SK-N-SH (cell line): Measurements from ENCODE around the gene LAIR2. TPM values are rescaled to one million over a fixed set of nuclear protein-coding genes. Genes with fewer than 3 reads are reported as not detected.

Experiments used
- CTCF ChIA-PET: fragments of 300-600, 350-600 bp; formaldehyde crosslinking; extraction: SDS; loops from one replicate; lab custom pipeline; 2021; lab: Yijun Ruan, JAX
- POLR2A ChIA-PET: fragments of 350-600 bp; sonication (Branson Sonifier 250); formaldehyde crosslinking; extraction: SDS; loops from one replicate; lab custom pipeline; 2020; ENCODE audit warnings: antibody characterized with exemption, inconsistent platforms; lab: Yijun Ruan, JAX
- DNase-seq: peaks from one replicate; pipeline ENCODE4 v3.0.0; 2012
- H2AFZ ChIP-seq: fragments of 200-600 bp; sonication (generic); 2 replicates; pipeline ENCODE4 v1.8.1; 2016; ENCODE audit warnings: antibody characterized with exemption, mild to moderate bottlenecking, low read depth
- H3F3A ChIP-seq: fragments of 200-600 bp; sonication (generic); replicated peaks from 2 replicates; pipeline ENCODE3; 2016; ENCODE audit warnings: antibody characterized with exemption, mild to moderate bottlenecking; ENCODE audit not compliant: insufficient read depth
- H3K27ac ChIP-seq, 2 experiments: fragments of 200-500 bp in 1 of 2; fragments of 200-600 bp in 1 of 2; sonication (Bioruptor generic) in 1 of 2; sonication (generic), shearing (Covaris generic) in 1 of 2; 2 replicates each; pipeline versions ENCODE4 v1.5.1 to v1.6.1; 2014 to 2016; ENCODE audit warnings: low read depth in 2 of 2, inconsistent platforms in 1 of 2, low read length in 1 of 2, mild to moderate bottlenecking in 1 of 2, mixed read lengths in 1 of 2
- H3K27me3 ChIP-seq: fragments of 200-600 bp; sonication (generic), shearing (Covaris generic); 2 replicates; pipeline ENCODE4 v1.6.1; 2016; ENCODE audit warnings: mixed run types; ENCODE audit not compliant: insufficient read depth
- H3K36me3 ChIP-seq, 2 experiments: fragments of 200-500 bp in 1 of 2; fragments of 200-600 bp in 1 of 2; sonication (Bioruptor generic) in 1 of 2; sonication (generic) in 1 of 2; replicated peaks in 1 of 2; 2 replicates each; pipeline versions ENCODE3 to v1.5.1; 2014 to 2016; ENCODE audit warnings: low read length in 1 of 2, mild to moderate bottlenecking in 1 of 2; ENCODE audit not compliant: insufficient read depth in 2 of 2, control insufficient read depth in 1 of 2
- H3K4me1 ChIP-seq, 2 experiments: fragments of 200-500 bp in 1 of 2; fragments of 200-600 bp in 1 of 2; sonication (Bioruptor generic) in 1 of 2; sonication (generic), shearing (Covaris generic) in 1 of 2; 2 replicates each; pipeline versions ENCODE4 v1.5.1 to v1.6.1; 2014 to 2016; ENCODE audit warnings: low read depth in 1 of 2, low read length in 1 of 2, mixed run types in 1 of 2; ENCODE audit not compliant: insufficient read depth in 2 of 2, control insufficient read depth in 1 of 2
- H3K4me2 ChIP-seq: fragments of 200-600 bp; sonication (generic), shearing (Covaris generic); 2 replicates; pipeline ENCODE4 v1.6.1; 2017; ENCODE audit warnings: mixed run types
- H3K4me3 ChIP-seq, 2 experiments: fragments of 200-500 bp in 1 of 2; fragments of 200-600 bp in 1 of 2; sonication (Bioruptor generic) in 1 of 2; sonication (generic), shearing (Covaris generic) in 1 of 2; 2 replicates each; pipeline versions ENCODE4 v1.5.1 to v1.8.1; 2014 to 2016; ENCODE audit warnings: low read depth in 2 of 2, inconsistent platforms in 1 of 2, low read length in 1 of 2, mild to moderate bottlenecking in 1 of 2, mixed read lengths in 1 of 2, moderate library complexity in 1 of 2
- H3K79me2 ChIP-seq: fragments of 200-600 bp; sonication (generic); 2 replicates; pipeline ENCODE4 v1.8.1; 2017; ENCODE audit warnings: mild to moderate bottlenecking; ENCODE audit not compliant: insufficient read depth
- H3K9ac ChIP-seq: fragments of 200-600 bp; sonication (generic); 2 replicates; pipeline ENCODE4 v1.6.1; 2017; ENCODE audit warnings: mixed run types
- H3K9me2 ChIP-seq: fragments of 200-600 bp; sonication (generic); 2 replicates; pipeline ENCODE4 v1.6.1; 2017; ENCODE audit warnings: mixed run types
- H3K9me3 ChIP-seq: fragments of 200-600 bp; sonication (generic); 2 replicates; pipeline ENCODE4 v1.6.1; 2017; ENCODE audit warnings: mixed run types, mild to moderate bottlenecking, moderate library complexity
- H4K20me1 ChIP-seq: fragments of 200-600 bp; sonication (generic); 2 replicates; pipeline ENCODE4 v1.6.1; 2017; ENCODE audit warnings: mild to moderate bottlenecking, mixed run types; ENCODE audit not compliant: insufficient read depth
- ELF1 ChIP-seq: IDR thresholded peaks from 2 replicates; pipeline ENCODE4 v1.4.0; 2012
- EP300 ChIP-seq, 2 experiments: IDR thresholded peaks; 2 replicates each; pipeline versions ENCODE4 v1.4.0 to v1.6.1; 2012; ENCODE audit warnings: borderline replicate concordance in 1 of 2, low read depth in 1 of 2, low read length in 1 of 2
- FOSL2 ChIP-seq: IDR thresholded peaks from 2 replicates; pipeline ENCODE4 v1.4.0; 2012; ENCODE audit warnings: low read depth, mild to moderate bottlenecking, moderate library complexity, borderline replicate concordance
- FOXJ3 ChIP-seq: sonication (generic); formaldehyde crosslinking; IDR thresholded peaks from 2 replicates; pipeline ENCODE4 v1.5.1; 2020; ENCODE audit warnings: mild to moderate bottlenecking, missing genetic modification reagents
- FOXM1 ChIP-seq: IDR thresholded peaks from 2 replicates; pipeline ENCODE4 v1.4.0; 2012; ENCODE audit warnings: low read depth, mild to moderate bottlenecking
- GABPA ChIP-seq: IDR thresholded peaks from 2 replicates; pipeline ENCODE4 v1.4.0; 2012; ENCODE audit warnings: low read depth, mild to moderate bottlenecking
- GATA2 ChIP-seq: sonication (generic); formaldehyde crosslinking; IDR thresholded peaks from 2 replicates; pipeline ENCODE4 v1.5.0; 2020; ENCODE audit warnings: mild to moderate bottlenecking, missing genetic modification reagents
- JUND ChIP-seq: IDR thresholded peaks from 2 replicates; pipeline ENCODE4 v1.4.0; 2012
- MEF2A ChIP-seq: IDR thresholded peaks from 2 replicates; pipeline ENCODE4 v1.4.0; 2012; ENCODE audit warnings: low read depth, borderline replicate concordance
- MXI1 ChIP-seq: IDR thresholded peaks from 2 replicates; pipeline ENCODE4 v1.6.1; 2012; ENCODE audit warnings: mild to moderate bottlenecking, low read depth, low read length, improper control_type of control experiment
- NRF1 ChIP-seq: IDR thresholded peaks from 2 replicates; pipeline ENCODE4 v1.6.1; 2012; ENCODE audit warnings: low read depth, mild to moderate bottlenecking, low read length
- POLR2AphosphoS5 ChIP-seq: IDR thresholded peaks from 2 replicates; pipeline ENCODE4 v1.6.1; 2012; ENCODE audit warnings: low read depth, low read length
- SIN3A ChIP-seq: IDR thresholded peaks from 2 replicates; pipeline ENCODE4 v1.6.1; 2012; ENCODE audit warnings: low read depth, mild to moderate bottlenecking, low read length, moderate library complexity, borderline replicate concordance
- TAF1 ChIP-seq: IDR thresholded peaks from 2 replicates; pipeline ENCODE4 v1.6.1; 2012; ENCODE audit warnings: low read depth, mild to moderate bottlenecking, low read length, moderate library complexity, borderline replicate concordance
- TEAD4 ChIP-seq: IDR thresholded peaks from 2 replicates; pipeline ENCODE4 v1.4.0; 2012; ENCODE audit warnings: mild to moderate bottlenecking, borderline replicate concordance; ENCODE audit not compliant: insufficient read depth
- YY1 ChIP-seq: IDR thresholded peaks from 2 replicates; pipeline ENCODE4 v1.4.0; 2012; ENCODE audit warnings: low read depth, mild to moderate bottlenecking
- WGBS: methylation state at CpG from one replicate; pipeline ENCODE4 v1.1.6; 2017; ENCODE audit warnings: low lambda C conversion rate; 5-methylcytosine and 5-hydroxymethylcytosine counted together
- polyA plus RNA-seq, 3 experiments: library from polyadenylated mRNA; depleted of rRNA; stranded (reverse); fragments of >200 nt; gene quantifications; 2 replicates each; pipeline ENCODE4 v1.2.3, GENCODE V29; 2012
- TF ChIP-seq, protein P1 (sequence below): IDR thresholded peaks from 2 replicates; pipeline ENCODE4; 2012
- TF ChIP-seq, protein P2 (sequence below): fragments of 200-600 bp; sonication (generic); IDR thresholded peaks from 2 replicates; pipeline ENCODE4 v1.6.1; 2017; ENCODE audit warnings: antibody characterized with exemption, mild to moderate bottlenecking, moderate library complexity
- TF ChIP-seq, protein P3 (sequence below): IDR thresholded peaks from 2 replicates; pipeline ENCODE4 v1.4.0; 2012; ENCODE audit warnings: low read depth, borderline replicate concordance

Gene LAIR2
- polyA plus RNA-seq, 1 of the 3 experiments (the other 2 are of a cell fraction): not detected

DNA sequence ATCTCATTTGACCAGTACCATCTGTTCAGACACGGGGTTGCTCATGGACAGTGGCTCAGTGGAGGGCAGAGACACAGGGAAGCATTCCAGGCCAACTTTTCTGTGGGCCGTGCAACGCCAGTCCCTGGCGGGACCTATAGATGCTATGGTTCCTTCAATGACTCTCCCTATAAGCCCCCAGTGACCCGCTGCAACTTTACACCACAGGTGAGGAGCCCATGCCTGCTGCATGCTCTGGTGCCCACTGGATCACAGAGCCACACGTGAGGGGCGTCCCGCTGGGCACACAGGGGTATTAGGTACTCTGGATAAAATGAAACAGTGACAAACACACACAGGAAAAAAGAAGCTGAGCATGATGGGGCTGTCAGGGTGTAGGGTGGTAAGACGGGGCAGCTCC is 34.3 kb downstream of the LAIR2 start (continued):
- no peak for TF ChIP-seq GATA2 (CRISPR knock-in tag)
- TF ChIP-seq MXI1: no peak
- no peak for TF ChIP-seq NRF1
- no peak for TF ChIP-seq YY1
- TF ChIP-seq, protein P1, sequence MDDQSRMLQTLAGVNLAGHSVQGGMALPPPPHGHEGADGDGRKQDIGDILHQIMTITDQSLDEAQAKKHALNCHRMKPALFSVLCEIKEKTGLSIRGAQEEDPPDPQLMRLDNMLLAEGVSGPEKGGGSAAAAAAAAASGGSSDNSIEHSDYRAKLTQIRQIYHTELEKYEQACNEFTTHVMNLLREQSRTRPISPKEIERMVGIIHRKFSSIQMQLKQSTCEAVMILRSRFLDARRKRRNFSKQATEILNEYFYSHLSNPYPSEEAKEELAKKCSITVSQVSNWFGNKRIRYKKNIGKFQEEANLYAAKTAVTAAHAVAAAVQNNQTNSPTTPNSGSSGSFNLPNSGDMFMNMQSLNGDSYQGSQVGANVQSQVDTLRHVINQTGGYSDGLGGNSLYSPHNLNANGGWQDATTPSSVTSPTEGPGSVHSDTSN: no peak
- no peak for TF ChIP-seq ELF1
- TF ChIP-seq JUND: no peak

DNA sequence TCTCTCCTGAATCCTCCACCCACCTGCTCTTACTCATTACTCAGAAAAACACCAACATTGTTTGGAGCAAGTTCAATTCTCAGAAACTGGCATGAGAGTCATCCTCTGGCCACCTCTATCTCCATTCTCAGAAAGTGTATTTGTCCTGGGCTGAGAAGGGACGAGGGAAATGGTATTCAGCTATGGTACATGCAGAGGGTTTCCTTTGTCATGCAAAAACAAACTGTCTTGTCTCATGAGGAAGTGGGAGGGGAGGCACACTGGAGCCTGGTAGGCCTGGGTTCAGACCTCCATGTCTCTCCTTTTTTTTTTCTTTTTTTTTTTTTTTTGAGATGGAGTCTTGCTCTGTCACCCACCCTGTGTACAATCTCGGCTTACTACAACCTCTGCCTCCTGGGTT is 39.1 kb downstream of the LAIR2 start:
- H3K4me2 ChIP-seq: no peak overlapping the region
- no peaks in the 10 kb centered on the region for H3K79me2 ChIP-seq
- H3K27me3 ChIP-seq: peaks cover 23% of the 10 kb centered on the region
- H2AFZ ChIP-seq: no peak overlapping the region
- H3K4me1 ChIP-seq: no peaks in the 10 kb centered on the region
- H3K27ac ChIP-seq: no peak overlapping the region
- DNase-seq: no peak
- no peaks in the 10 kb centered on the region for H4K20me1 ChIP-seq
- TF ChIP-seq MEF2A (no peak), SIN3A (no peak), FOSL2 (no peak), EP300 (IDR thresholded peaks at IDR 0.05; ENCODE audit: borderline replicate concordance in 1 of 2, low read depth in 1 of 2, low read length in 1 of 2) (no peak), YY1 (no peak), GABPA (no peak), TAF1 (no peak), TEAD4 (no peak), FOXM1 (no peak), ELF1 (no peak), FOXJ3 (CRISPR knock-in tag) (no peak), MXI1 (no peak), POLR2AphosphoS5 (no peak), JUND (no peak)
- TF ChIP-seq, protein P2, sequence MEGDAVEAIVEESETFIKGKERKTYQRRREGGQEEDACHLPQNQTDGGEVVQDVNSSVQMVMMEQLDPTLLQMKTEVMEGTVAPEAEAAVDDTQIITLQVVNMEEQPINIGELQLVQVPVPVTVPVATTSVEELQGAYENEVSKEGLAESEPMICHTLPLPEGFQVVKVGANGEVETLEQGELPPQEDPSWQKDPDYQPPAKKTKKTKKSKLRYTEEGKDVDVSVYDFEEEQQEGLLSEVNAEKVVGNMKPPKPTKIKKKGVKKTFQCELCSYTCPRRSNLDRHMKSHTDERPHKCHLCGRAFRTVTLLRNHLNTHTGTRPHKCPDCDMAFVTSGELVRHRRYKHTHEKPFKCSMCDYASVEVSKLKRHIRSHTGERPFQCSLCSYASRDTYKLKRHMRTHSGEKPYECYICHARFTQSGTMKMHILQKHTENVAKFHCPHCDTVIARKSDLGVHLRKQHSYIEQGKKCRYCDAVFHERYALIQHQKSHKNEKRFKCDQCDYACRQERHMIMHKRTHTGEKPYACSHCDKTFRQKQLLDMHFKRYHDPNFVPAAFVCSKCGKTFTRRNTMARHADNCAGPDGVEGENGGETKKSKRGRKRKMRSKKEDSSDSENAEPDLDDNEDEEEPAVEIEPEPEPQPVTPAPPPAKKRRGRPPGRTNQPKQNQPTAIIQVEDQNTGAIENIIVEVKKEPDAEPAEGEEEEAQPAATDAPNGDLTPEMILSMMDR: no peak
- TF ChIP-seq, protein P3, sequence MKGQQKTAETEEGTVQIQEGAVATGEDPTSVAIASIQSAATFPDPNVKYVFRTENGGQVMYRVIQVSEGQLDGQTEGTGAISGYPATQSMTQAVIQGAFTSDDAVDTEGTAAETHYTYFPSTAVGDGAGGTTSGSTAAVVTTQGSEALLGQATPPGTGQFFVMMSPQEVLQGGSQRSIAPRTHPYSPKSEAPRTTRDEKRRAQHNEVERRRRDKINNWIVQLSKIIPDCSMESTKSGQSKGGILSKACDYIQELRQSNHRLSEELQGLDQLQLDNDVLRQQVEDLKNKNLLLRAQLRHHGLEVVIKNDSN: no peak
- no peaks in the 10 kb centered on the region for H3K9me2 ChIP-seq
- H3K9ac ChIP-seq: no peak overlapping the region
- ChIA-PET CTCF (no interaction called here), POLR2A (no interaction called here)
- H3F3A ChIP-seq: no peaks in the 10 kb centered on the region
- WGBS: 0% methylated on average over 2 of the region's 2 CpGs
- no peaks in the 10 kb centered on the region for H3K36me3 ChIP-seq
- no peak overlapping the region for H3K4me3 ChIP-seq
- H3K9me3 ChIP-seq: no peaks in the 10 kb centered on the region
